Panc1 (cell line): Measurements from ENCODE around the gene GPR153. TPM values are rescaled to one million over a fixed set of nuclear protein-coding genes. Genes with fewer than 3 reads are reported as not detected.

Experiments
- ATAC-seq: fragments of 200-7000 bp; cut with Tn5 transposase; 2 replicates; pipeline ENCODE4 v1.9.1; 2020; ENCODE audit warnings: mild to moderate bottlenecking, moderate library complexity
- BruUV-seq: library from RNA; stranded (reverse); fragments of 400-500 nt; replicated peaks from 2 replicates; lab custom pipeline; 2021; lab: Mats Ljungman, UMichigan
- CTCF ChIA-PET: fragments of 300-600 bp; sonication (Branson Sonifier 250); formaldehyde crosslinking; loops from one replicate; lab custom pipeline; 2022; ENCODE audit warnings: antibody characterized with exemption; lab: Charles Lee
- POLR2A ChIA-PET: fragments of 300-600 bp; sonication (Branson Sonifier 250); formaldehyde crosslinking; loops from one replicate; lab custom pipeline; 2022; ENCODE audit warnings: antibody characterized with exemption; lab: Charles Lee
- DNase-seq: peaks from one replicate; pipeline ENCODE4 v3.0.0-alpha.2; 2010; ENCODE audit warnings: low read depth, low spot score
- H3K27ac ChIP-seq: 2 replicates; pipeline ENCODE4 v1.5.1; 2011; ENCODE audit warnings: mild to moderate bottlenecking, low read length, inconsistent platforms
- H3K27me3 ChIP-seq: fragments of 200-500 bp; sonication (Bioruptor generic); 2 replicates; pipeline ENCODE4 v1.6.0; 2014; ENCODE audit warnings: low read length, inconsistent platforms; ENCODE audit not compliant: control insufficient read depth, insufficient read depth
- H3K36me3 ChIP-seq: fragments of 200-500 bp; sonication (Bioruptor generic); 2 replicates; pipeline ENCODE4 v1.5.1; 2014; ENCODE audit warnings: inconsistent platforms, mild to moderate bottlenecking, low read length, moderate library complexity; ENCODE audit not compliant: control insufficient read depth, insufficient read depth
- H3K4me1 ChIP-seq: 2 replicates; pipeline ENCODE4 v1.5.1; 2011; ENCODE audit warnings: inconsistent platforms, mild to moderate bottlenecking, low read length, moderate library complexity; ENCODE audit not compliant: control insufficient read depth, insufficient read depth
- H3K4me3 ChIP-seq, 2 experiments: 2 replicates each; pipeline ENCODE4 v1.5.1; 2011 to 2012; ENCODE audit warnings: low read depth in 2 of 2, low read length in 2 of 2, mild to moderate bottlenecking in 2 of 2, inconsistent platforms in 1 of 2, moderate library complexity in 1 of 2
- H3K9me3 ChIP-seq: fragments of 200-500 bp; sonication (Bioruptor generic); 2 replicates; pipeline ENCODE4 v1.5.1; 2014; ENCODE audit warnings: low read depth, mild to moderate bottlenecking, inconsistent platforms, low read length, moderate library complexity; ENCODE audit not compliant: control insufficient read depth, insufficient read depth
- POLR2AphosphoS5 ChIP-seq: IDR thresholded peaks from 2 replicates; pipeline ENCODE4 v1.6.1; 2012; ENCODE audit warnings: mild to moderate bottlenecking, low read depth, low read length, moderate library complexity
- REST ChIP-seq, 2 experiments: IDR thresholded peaks; 2 replicates each; pipeline ENCODE4 v1.6.1; 2011 to 2012; ENCODE audit warnings: low read depth in 2 of 2, control low read depth in 1 of 2, low read length in 1 of 2, mild to moderate bottlenecking in 1 of 2, moderate library complexity in 1 of 2; ENCODE audit not compliant: insufficient read depth in 1 of 2
- SIN3A ChIP-seq: IDR thresholded peaks from 2 replicates; pipeline ENCODE4 v1.6.1; 2012; ENCODE audit warnings: low read depth, mild to moderate bottlenecking, low read length, moderate library complexity, borderline replicate concordance; ENCODE audit not compliant: insufficient read depth
- TCF7L2 ChIP-seq: IDR thresholded peaks from 2 replicates; pipeline ENCODE4 v1.6.1; 2011; ENCODE audit warnings: mild to moderate bottlenecking, low read depth, low read length, inconsistent platforms
- in situ Hi-C: cut with HindIII; loops from 2 replicates; pipeline ENCODE4 v1.10.0; 2016; ENCODE audit warnings: low sequenced_read_pairs, low pct_unique_long_range_greater_than_20kb
- intact Hi-C: fragments of 100-400 bp; cut with micrococcal nuclease; formaldehyde crosslinking; loops from one replicate; pipeline ENCODE4 v1.10.0; 2022; ENCODE audit not compliant: unreplicated experiment
- total RNA-seq: library from RNA; stranded (reverse); gene quantifications from one replicate; pipeline ENCODE4 v1.2.1, GENCODE V29; 2021; ENCODE audit not compliant: unreplicated experiment
- TF ChIP-seq, protein P1 (sequence below): fragments of 450-650 bp; IDR thresholded peaks from 2 replicates; pipeline ENCODE4 v1.5.1; 2017; ENCODE audit warnings: mild to moderate bottlenecking

The GPR153 gene
- total RNA-seq, 1 experiment from 2014 or later: 5.5 TPM

- no peak for DNase-seq
- Histone ChIP-seq H3K4me3 (no peak overlapping the region), H3K36me3 (no peaks in the 10 kb centered on the region), H3K27me3 (no peaks in the 10 kb centered on the region), H3K9me3 (no peaks in the 10 kb centered on the region), H3K4me1 (no peaks in the 10 kb centered on the region), H3K27ac (no peak overlapping the region)
- CTCF ChIA-PET: no interaction called here
- TF ChIP-seq REST (IDR thresholded peaks at IDR 0.05; ENCODE audit: insufficient read depth in 1 of 2, low read depth in 2 of 2, low read length in 1 of 2): no peak
- no peak for TF ChIP-seq TCF7L2
- no peak for TF ChIP-seq POLR2AphosphoS5
- no peak for TF ChIP-seq SIN3A
- TF ChIP-seq, protein P1, sequence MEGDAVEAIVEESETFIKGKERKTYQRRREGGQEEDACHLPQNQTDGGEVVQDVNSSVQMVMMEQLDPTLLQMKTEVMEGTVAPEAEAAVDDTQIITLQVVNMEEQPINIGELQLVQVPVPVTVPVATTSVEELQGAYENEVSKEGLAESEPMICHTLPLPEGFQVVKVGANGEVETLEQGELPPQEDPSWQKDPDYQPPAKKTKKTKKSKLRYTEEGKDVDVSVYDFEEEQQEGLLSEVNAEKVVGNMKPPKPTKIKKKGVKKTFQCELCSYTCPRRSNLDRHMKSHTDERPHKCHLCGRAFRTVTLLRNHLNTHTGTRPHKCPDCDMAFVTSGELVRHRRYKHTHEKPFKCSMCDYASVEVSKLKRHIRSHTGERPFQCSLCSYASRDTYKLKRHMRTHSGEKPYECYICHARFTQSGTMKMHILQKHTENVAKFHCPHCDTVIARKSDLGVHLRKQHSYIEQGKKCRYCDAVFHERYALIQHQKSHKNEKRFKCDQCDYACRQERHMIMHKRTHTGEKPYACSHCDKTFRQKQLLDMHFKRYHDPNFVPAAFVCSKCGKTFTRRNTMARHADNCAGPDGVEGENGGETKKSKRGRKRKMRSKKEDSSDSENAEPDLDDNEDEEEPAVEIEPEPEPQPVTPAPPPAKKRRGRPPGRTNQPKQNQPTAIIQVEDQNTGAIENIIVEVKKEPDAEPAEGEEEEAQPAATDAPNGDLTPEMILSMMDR: no peak
- BruUV-seq: no TSS peak
- intact Hi-C loops: no loop called here
- POLR2A ChIA-PET: no interaction called here
- no peak for ATAC-seq
- in situ Hi-C loops: no loop called here
Measured at GRCh38 chr1:6309564-6309963, 48.7 kb upstream of the GPR153 start.

DNA sequence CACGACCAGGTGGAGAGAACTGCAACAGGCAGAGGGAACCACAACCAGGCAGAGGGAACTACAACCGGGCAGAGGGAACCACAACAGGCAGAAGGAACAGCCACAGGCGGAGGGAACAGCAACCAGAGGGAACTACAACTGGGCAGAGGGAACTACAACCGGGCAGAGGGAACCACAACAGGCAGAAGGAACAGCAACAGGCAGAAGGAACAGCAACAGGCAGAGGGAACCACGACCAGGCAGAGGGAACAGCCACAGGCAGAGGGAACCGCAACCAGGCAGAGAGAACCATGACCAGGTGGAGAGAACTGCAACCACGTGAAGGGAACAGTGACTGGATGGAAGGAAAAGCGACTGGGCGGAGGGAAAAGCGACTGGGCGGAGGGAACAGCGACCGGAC, 47.6 kb upstream of the GPR153 start:
- intact Hi-C loops: no loop called here

More for the DNA sequence above, 47.6 kb upstream of the GPR153 start:
- no TSS peak for BruUV-seq
- ChIA-PET CTCF (no interaction called here), POLR2A (no interaction called here)
- no peak for ATAC-seq
- in situ Hi-C loops: no loop called here
- TF ChIP-seq POLR2AphosphoS5: no peak
- no peak for TF ChIP-seq TCF7L2
- TF ChIP-seq REST (IDR thresholded peaks at IDR 0.05; ENCODE audit: insufficient read depth in 1 of 2, low read depth in 2 of 2, low read length in 1 of 2): no peak
- TF ChIP-seq, protein P1: no peak
- no peak for TF ChIP-seq SIN3A
- H3K36me3 ChIP-seq: no peaks in the 10 kb centered on the region
- H3K27me3 ChIP-seq: no peaks in the 10 kb centered on the region
- H3K4me3 ChIP-seq: no peak overlapping the region
- no peaks in the 10 kb centered on the region for H3K4me1 ChIP-seq
- H3K9me3 ChIP-seq: no peaks in the 10 kb centered on the region
- H3K27ac ChIP-seq: no peak overlapping the region
- no peak for DNase-seq
